Daoy (cell line): ENCODE measurements around the gene CDC20. TPM values are rescaled to one million over a fixed set of nuclear protein-coding genes. Genes with fewer than 3 reads are reported as not detected.
"Not testable (repeated sequence)": the region's sequence is repeated elsewhere in the genome, so short reads cannot be mapped to it uniquely, and the experiment has no call there.

Source experiments
- DNase-seq: peaks from one replicate; pipeline ENCODE4 v3.0.0-alpha.2; 2015; ENCODE audit warnings: low read depth
- total RNA-seq: library from RNA; depleted of rRNA; stranded (reverse); fragments of >200 nt; shearing (Covaris generic); gene quantifications from 2 replicates; pipeline ENCODE4 v1.2.3, GENCODE V29; 2014; rRNA removed

The CDC20 gene
- total RNA-seq, 1 experiment from 2014 or later: 356 TPM

DNA sequence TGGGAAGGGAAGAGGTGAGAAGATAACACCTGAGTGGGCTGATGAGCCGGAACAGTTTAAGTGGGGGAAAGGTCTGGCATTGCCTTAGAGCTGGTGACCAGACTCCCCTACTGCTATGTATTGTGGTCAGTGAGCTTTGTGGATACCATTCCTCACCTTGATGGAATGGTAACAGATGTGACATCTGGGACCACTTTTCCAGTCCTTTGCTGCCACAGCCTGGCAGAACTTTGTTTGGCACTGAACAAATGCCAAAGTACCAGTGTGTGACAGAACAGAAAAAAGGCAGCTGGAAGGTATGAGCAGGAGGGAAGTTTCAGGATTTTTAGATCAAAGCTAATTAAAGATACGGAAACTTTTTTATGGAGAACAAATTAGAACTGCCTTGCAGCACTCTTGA, 24.7 kb downstream of the CDC20 start:
- DNase-seq: no peak

DNA sequence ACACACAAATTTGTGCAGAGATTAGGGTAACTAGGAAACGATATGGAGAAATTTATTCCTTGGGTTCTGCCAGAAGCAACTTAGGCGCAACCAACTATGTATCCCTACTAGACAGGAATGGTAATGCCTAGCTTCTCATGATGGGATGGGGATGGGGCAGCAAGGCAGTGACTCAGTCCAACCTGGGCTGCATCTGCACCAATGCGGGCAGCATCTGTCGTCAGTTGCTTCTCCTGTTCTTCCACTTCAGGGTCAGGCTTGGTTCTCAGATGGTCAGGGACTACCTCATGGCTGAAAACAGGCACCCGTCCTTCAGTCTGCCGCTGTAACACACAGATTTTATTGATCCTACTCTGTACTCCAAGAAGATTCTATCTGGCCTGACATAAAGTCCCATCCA, 27.9 kb downstream of the CDC20 start:
- no peak for DNase-seq

GRCh38 chr1:43387976-43388599, 29.3 kb downstream of the CDC20 start:
- DNase-seq: no peak

DNA sequence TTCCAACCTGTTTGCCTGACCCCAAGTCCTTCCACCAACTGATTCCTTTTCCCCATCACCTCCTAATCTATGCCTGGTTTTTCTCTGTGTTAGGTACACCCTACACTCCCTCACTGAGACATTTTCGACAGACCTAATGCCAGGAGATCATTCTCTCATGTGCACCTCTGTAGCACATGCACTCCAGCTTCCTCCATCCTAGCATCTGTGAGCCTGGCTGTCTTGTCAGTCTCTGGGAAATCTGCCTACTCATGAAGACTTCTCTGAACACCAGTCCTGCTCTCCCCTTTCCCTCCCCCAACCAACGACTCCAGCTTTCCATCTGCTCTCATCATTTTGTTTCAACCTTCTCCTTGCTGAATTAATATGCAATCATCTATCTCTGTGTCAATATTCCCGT, 29.8 kb downstream of the CDC20 start:
- no peak for DNase-seq

DNA sequence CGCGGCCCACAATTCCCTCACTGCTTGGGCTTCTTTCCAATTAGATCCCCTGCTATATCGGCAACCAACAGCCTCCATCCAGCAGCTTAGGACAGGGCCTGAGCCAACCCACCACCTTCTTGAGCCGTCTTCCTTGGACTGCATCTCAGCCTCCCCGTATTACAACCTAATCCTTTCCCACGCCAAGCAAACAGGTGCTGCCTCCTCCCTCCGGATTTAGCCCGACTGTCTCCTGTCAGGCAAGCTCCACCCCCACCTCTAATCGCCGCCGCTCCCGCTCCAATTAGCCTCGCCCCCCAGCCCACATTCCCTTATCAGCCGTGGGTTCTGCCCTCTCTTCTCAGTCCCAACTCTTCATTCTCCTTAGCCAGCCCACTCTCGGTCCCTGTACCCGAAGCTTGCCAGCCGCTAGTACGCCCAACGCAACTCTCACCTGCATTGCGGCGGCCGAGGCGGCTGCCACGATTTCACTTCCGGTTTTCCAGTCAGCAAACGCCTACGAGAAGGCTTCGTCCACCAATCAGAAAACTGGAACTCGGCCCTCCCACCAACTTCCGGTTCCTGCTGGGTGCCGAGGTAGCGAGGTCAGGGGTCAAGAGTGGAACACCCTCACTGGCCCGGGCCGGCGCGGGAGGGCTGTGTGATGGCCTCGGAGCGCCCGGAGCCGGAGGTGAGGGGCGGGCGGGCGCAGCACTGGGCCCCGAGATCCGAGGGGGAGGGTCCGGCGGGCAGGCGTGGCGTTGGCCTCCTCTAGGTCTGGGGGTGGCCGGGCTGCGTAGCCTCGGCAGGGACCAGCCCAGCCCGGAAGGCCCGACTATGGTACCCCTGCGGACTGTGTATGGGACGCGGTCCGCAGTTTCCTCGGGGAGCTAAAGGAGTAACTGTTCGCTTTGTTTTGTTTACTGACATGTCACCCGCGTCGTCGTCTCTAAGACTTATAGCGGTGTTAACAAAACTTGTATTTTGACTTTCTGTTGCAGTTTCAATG, 30.8 kb downstream of the CDC20 start, which contains the start of the genes MED8 and SZT2:
MED8 (minus strand) TSS at position 475 of the 988 bp plus-strand sequence; CDS start at position 439, 36 bp downstream.
SZT2 (plus strand) TSS at position 574 of the 988 bp plus-strand sequence; CDS start at position 644, 70 bp downstream.
- DNase-seq: peak; percentile 95

DNA sequence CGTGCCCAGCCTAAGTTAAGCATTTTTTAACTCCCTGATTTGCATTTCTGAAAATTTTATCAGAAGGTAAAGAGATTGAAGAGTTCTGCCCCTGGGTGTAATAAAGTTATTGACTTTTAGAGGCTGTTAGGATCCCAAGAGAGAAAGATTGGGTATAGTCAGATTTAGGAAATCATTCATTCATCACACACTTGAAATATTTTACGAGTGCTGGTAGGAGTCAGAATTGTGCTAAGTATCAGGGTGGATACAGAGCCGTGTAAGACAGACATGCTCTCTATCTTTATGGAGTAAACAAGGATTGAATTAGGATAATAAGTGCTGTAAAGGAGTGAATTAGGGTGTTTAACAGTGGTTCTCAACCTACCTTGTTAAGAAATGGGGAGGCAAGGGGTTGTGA, 33.9 kb downstream of the CDC20 start:
- DNase-seq: no peak

DNA sequence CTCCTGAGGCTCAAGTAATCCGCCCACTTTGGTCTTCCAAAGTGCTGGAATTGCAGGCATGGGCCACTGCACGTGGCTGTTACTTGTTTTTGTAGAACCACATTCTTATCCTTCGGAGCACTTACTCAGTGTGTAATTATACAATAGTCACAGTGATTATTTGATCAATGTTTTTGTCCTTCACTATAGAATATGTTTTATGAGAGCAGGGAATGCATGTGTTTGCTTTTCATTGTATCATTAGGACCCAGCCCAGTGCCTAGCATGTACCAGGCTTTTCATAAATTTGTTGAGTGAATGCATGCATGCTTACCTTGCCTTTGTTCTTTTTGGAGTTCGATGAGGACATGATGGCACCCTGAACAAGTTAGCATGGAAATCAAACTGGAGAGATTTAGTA, 36.7 kb downstream of the CDC20 start:
- no peak for DNase-seq

GRCh38 chr1:43396059-43396458, 37.3 kb downstream of the CDC20 start:
- DNase-seq: no peak

- DNase-seq: no peak
These were observed 39.4 kb downstream of the CDC20 start for GRCh38 chr1:43398227-43398626.

GRCh38 chr1:43400441-43400840, 41.7 kb downstream of the CDC20 start:
- DNase-seq: not testable (repeated sequence)

- DNase-seq: no peak
These were observed 43.5 kb downstream of the CDC20 start for GRCh38 chr1:43402089-43402865.

GRCh38 chr1:43404353-43404752, 45.6 kb downstream of the CDC20 start:
- DNase-seq: no peak

DNA sequence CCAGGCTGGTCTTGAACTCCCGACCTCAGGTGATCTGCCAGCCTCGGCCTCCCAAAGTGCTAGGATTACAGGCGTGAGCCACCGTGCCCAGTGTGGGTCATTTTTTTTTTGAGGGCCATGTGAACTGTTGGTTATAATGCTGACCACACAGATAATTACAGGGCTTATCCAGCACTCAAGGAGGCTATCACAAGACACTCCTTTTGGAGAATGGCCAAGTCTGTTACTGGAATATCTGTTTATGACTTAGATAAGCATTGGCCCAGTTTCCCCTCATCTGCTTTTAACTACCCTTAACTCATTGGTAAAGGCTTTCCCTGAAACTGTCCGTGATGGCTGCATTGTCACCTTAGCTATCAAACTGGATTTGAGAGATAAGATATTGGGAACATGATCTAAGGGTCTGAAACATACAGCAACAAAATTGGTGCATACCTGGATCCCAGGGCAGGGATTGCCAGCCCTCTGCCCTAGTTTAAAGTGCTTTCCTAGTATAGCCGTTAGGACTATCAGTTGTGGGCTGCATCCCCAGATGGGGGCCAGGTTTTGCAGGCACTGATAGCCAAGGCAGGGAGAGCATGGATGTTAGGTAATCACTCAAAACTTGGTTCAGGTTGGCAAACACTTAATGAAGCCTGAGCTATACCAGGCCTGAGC, 46.6 kb downstream of the CDC20 start:
- DNase-seq: no peak

DNA sequence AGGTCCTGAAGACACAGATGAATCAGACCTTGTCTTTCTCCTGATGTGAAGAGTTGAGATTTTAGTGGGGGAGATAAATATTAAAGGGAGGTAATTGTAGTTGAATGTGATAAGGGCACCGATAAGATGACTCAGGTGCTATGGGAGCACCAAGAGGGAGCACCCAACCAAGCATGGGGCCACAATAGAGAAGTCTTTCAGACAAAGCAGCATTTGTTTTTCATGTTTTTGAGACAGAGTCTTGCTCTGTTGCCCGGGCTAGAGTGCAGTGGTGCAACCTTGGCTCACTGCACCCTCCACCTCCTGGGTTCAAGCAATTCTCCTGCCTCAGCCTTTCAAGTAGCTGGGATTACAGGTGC, 47.1 kb downstream of the CDC20 start:
- DNase-seq: no peak

DNA sequence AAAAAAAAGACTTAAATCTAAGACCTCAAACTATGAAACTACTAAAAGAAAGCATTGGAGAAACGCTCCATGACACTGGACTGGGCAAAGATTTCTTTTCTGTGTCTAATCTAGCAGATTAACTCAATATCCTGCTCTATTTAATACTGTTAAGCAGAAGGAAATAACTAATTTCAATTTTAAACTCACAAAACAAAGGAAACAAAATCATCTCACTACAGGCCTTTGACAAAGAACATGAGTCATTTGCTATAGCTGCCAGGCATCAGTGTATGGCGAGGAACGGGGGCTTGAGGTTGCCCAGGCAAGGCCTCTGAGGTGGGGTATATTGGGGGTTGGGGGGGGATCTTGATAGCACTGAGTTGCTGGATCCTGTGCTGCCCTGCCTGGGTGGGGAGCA, 51.8 kb downstream of the CDC20 start:
- no peak for DNase-seq

Other genes with a start within 250 kb of the CDC20 start
- 464 and 610 TPM in 2 replicates for gene EBNA1BP2, start 186.7 kb upstream of the CDC20 start, total RNA-seq
- 0.51 TPM in 1 of 2 replicates, not detected in the other for gene CFAP57, start 186.7 kb upstream of the CDC20 start, total RNA-seq
- gene TMEM125, start 89.0 kb upstream of the CDC20 start, total RNA-seq: not detected in 2 replicates
- not detected in 2 replicates for gene C1orf210, start 73.4 kb upstream of the CDC20 start, total RNA-seq
- gene TIE1, start 58.0 kb upstream of the CDC20 start, total RNA-seq: 37.1 and 50.3 TPM in 2 replicates
- 0.06 and 0.11 TPM in 2 replicates for gene MPL, start 21.2 kb upstream of the CDC20 start, total RNA-seq
- gene ELOVL1, start 9.0 kb downstream of the CDC20 start, total RNA-seq: 42.6 and 59.0 TPM in 2 replicates
- gene MED8, start 30.8 kb downstream of the CDC20 start, total RNA-seq: 95.8 and 101 TPM in 2 replicates
- 10.6 and 16.7 TPM in 2 replicates for gene SZT2, start 30.9 kb downstream of the CDC20 start, total RNA-seq
- 30.3 and 38.7 TPM in 2 replicates for gene HYI, start 95.0 kb downstream of the CDC20 start, total RNA-seq
- 21.4 and 29.4 TPM in 2 replicates for gene PTPRF, start 171.9 kb downstream of the CDC20 start, total RNA-seq